K562 (cell line): Measurements from ENCODE around the gene CDC14A. TPM values are rescaled to one million over a fixed set of nuclear protein-coding genes. Genes with fewer than 3 reads are reported as not detected.

Source experiments
- ATF7 ChIP-seq: fragments of 450-650 bp; IDR thresholded peaks from 2 replicates; pipeline ENCODE4 v1.7.1; 2014; ENCODE audit warnings: mild to moderate bottlenecking, moderate library complexity
- ESRRB ChIP-seq: fragments of 250-450 bp; sonication (Bioruptor Pico); IDR thresholded peaks from 2 replicates; pipeline ENCODE4 v1.5.0; 2020; ENCODE audit warnings: mild to moderate bottlenecking, moderate library complexity, borderline replicate concordance
- EZH2 ChIP-seq: IDR thresholded peaks from 2 replicates; pipeline ENCODE4 v1.6.1; 2012; ENCODE audit warnings: low read depth, mild to moderate bottlenecking, inconsistent platforms, low read length, borderline replicate concordance
- HSF4 ChIP-seq: fragments of 250-450 bp; sonication (Bioruptor Pico); IDR thresholded peaks from 2 replicates; pipeline ENCODE4 v2.1.2; 2022; ENCODE audit warnings: mild to moderate bottlenecking, moderate library complexity, borderline replicate concordance
- MCM7 ChIP-seq, 2 experiments: fragments of 450-650 bp; IDR thresholded peaks; 2 replicates each; pipeline ENCODE4 v1.6.1; 2016 to 2018
- NCOA2 ChIP-seq, 2 experiments: fragments of 450-650 bp; IDR thresholded peaks; 2 replicates each; pipeline ENCODE4 v1.6.1; 2018; ENCODE audit warnings: mild to moderate bottlenecking in 2 of 2, moderate library complexity in 1 of 2; ENCODE audit not compliant: partially characterized antibody in 2 of 2
- POLR2AphosphoS2 ChIP-seq: IDR thresholded peaks from 2 replicates; pipeline ENCODE4 v1.6.1; 2012; ENCODE audit warnings: low read length, improper control_type of control experiment
- PRPF4 ChIP-seq: fragments of 200-400 bp; formaldehyde crosslinking; IDR thresholded peaks from one replicate; pipeline ENCODE4 v1.6.1; 2017; ENCODE audit warnings: low read length, low read depth, mild to moderate bottlenecking; ENCODE audit not compliant: insufficient read depth, poor library complexity, severe bottlenecking
- SOX6 ChIP-seq: fragments of 450-650 bp; IDR thresholded peaks from 2 replicates; pipeline ENCODE4 v1.6.1; 2014; ENCODE audit warnings: mild to moderate bottlenecking
- SP2 ChIP-seq: IDR thresholded peaks from 2 replicates; pipeline ENCODE4 v1.6.1; 2011; ENCODE audit warnings: mild to moderate bottlenecking, low read depth, low read length, moderate library complexity; ENCODE audit not compliant: poor library complexity, severe bottlenecking; ENCODE audit errors: extremely low read depth
- ZBTB2 ChIP-seq: fragments of 450-650 bp; IDR thresholded peaks from 2 replicates; pipeline ENCODE4 v1.6.1; 2016; ENCODE audit warnings: antibody characterized with exemption
- ZNF174 ChIP-seq: fragments of 250-450 bp; sonication (Bioruptor Pico); IDR thresholded peaks from 2 replicates; pipeline ENCODE4 v1.4.0; 2020; ENCODE audit warnings: mild to moderate bottlenecking
- polyA plus RNA-seq, 8 experiments: library from polyadenylated mRNA; depleted of rRNA in 4 of 8; stranded (reverse) in 5 of 8; unstranded in 3 of 8; fragments of >200 nt; fragmentation: Nextera tagmentation in 2 of 8; fragmentation: Illumina TruSeq in 1 of 8; extraction: Ambion mirVana in 2 of 8; extraction: Trizol in 1 of 8; gene quantifications; 2 replicates each; pipeline versions ENCODE4 v1.2.1 to v1.2.3, GENCODE V29; 2011 to 2014; ENCODE audit warnings: inconsistent platforms in 1 of 8, missing spikeins in 1 of 8
- total RNA-seq, 7 experiments: library from RNA; depleted of rRNA in 6 of 7; stranded (reverse); fragments of >200 nt in 6 of 7; fragmentation: Illumina TruSeq in 2 of 7; extraction: Trizol in 2 of 7; gene quantifications; 2 replicates each; pipeline versions ENCODE4 v1.2.1 to v1.2.3, GENCODE V29; 2011 to 2021; ENCODE audit warnings: low replicate concordance in 1 of 7
- TF ChIP-seq, protein P1 (sequence below), 2 experiments: fragments of 450-650 bp; IDR thresholded peaks; 2 replicates each; pipeline ENCODE4 v1.6.1; 2016; ENCODE audit warnings: mild to moderate bottlenecking in 2 of 2, borderline replicate concordance in 1 of 2, low read depth in 1 of 2, moderate library complexity in 1 of 2
- TF ChIP-seq, protein P2 (sequence below): fragments of 450-650 bp; formaldehyde crosslinking; conservative IDR thresholded peaks from 2 replicates; pipeline ENCODE4 v1.4.0; 2022; ENCODE audit warnings: mild to moderate bottlenecking, missing genetic modification characterization

CDC14A gene
- total and polyA plus RNA-seq, 9 of the 15 experiments (the other 6 are each of a cell fraction or from before 2014, with no cell fraction given): 17.0 to 74.3 (median 33.4) TPM

GRCh38 chr1:100347009-100347966 lies 5.0 kb upstream of the CDC14A start (continued):
- TF ChIP-seq ZBTB2 (peak; percentile 59; the same call in 1 of the 2 replicates), EZH2 (no peak), ZNF174 (CRISPR knock-in tag) (no peak), ESRRB (CRISPR knock-in tag) (no peak), ATF7 (peak; percentile 80), SP2 (no peak), NCOA2 (IDR thresholded peaks at IDR 0.05; ENCODE audit: partially characterized antibody in 2 of 2) (peak; percentile 59 to 97), POLR2AphosphoS2 (no peak), MCM7 (IDR thresholded peaks at IDR 0.05) (no peak), SOX6 (peak; percentile 79), PRPF4 (no peak), HSF4 (CRISPR knock-in tag) (no peak)
- TF ChIP-seq, protein P1, sequence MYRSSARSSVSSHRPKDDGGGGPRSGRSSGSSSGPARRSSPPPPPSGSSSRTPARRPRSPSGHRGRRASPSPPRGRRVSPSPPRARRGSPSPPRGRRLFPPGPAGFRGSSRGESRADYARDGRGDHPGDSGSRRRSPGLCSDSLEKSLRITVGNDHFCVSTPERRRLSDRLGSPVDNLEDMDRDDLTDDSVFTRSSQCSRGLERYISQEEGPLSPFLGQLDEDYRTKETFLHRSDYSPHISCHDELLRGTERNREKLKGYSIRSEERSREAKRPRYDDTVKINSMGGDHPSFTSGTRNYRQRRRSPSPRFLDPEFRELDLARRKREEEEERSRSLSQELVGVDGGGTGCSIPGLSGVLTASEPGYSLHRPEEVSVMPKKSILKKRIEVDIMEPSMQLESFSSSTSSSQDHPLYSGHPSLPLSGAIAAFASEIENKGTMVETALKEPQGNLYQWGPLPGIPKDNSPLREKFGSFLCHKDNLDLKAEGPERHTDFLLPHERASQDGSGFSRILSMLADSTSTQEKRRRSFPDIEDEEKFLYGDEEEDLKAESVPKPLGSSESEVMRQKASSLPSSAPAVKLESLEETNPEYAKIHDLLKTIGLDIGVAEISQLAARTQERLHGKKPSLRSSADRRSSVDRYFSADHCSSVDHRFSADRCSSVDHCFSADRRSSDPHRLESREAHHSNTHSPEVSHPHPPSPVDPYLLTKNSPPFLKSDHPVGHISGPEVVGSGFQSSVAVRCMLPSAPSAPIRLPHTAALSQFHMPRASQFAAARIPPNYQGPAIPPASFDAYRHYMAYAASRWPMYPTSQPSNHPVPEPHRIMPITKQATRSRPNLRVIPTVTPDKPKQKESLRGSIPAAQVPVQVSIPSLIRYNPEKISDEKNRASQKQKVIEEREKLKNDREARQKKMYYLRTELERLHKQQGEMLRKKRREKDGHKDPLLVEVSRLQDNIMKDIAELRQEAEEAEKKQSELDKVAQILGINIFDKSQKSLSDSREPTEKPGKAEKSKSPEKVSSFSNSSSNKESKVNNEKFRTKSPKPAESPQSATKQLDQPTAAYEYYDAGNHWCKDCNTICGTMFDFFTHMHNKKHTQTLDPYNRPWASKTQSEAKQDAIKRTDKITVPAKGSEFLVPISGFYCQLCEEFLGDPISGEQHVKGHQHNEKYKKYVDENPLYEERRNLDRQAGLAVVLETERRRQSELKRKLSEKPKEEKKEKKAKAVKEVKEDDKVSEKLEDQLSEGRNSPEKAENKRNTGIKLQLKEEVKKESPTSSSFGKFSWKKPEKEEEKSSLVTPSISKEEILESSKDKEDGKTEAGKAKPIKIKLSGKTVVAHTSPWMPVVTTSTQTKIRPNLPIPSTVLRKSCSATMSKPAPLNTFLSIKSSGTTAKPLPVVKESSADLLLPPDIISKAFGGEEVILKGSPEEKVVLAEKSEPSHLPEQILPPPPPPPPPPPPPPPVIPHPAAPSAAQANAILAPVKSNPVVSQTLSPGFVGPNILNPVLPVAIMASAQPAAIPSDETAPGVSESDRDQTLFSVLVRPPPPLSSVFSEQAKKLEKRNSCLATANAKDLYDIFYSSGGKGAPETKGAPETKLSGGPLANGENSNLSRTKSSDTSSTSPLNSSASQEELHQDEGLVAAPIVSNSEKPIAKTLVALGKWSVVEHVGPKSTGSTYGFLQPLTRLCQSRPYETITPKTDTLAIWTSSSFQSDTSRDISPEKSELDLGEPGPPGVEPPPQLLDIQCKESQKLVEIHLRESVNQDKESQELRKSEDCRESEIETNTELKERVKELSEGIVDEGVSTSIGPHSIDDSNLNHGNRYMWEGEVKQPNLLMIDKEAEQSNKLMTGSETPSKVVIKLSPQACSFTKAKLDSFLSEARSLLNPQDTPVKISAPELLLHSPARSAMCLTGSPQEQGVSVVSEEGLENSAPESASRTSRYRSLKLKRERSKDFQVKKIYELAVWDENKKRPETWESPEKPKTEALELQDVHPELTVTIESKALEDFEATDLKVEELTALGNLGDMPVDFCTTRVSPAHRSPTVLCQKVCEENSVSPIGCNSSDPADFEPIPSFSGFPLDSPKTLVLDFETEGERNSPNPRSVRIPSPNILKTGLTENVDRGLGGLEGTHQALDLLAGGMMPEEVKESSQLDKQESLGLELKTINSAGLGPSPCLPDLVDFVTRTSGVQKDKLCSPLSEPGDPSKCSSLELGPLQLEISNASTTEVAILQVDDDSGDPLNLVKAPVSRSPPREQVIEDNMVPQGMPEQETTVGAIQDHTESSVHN (IDR thresholded peaks at IDR 0.05; ENCODE audit: borderline replicate concordance in 1 of 2, low read depth in 1 of 2): peak in 1 of 2 experiments; percentile 97; a peak in 2 of 4 replicates
- TF ChIP-seq, protein P2, sequence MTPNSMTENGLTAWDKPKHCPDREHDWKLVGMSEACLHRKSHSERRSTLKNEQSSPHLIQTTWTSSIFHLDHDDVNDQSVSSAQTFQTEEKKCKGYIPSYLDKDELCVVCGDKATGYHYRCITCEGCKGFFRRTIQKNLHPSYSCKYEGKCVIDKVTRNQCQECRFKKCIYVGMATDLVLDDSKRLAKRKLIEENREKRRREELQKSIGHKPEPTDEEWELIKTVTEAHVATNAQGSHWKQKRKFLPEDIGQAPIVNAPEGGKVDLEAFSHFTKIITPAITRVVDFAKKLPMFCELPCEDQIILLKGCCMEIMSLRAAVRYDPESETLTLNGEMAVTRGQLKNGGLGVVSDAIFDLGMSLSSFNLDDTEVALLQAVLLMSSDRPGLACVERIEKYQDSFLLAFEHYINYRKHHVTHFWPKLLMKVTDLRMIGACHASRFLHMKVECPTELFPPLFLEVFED (CRISPR knock-in tag): 0 out of 2 replicates have a peak, but pooled peaks have one; percentile 3
